SU-DHL-6 (cell line): ENCODE results near the gene CACNA2D1.

ENCODE experiments used
- EZH2phosphoT487 ChIP-seq: fragments of 200-600 bp; sonication (generic), shearing (Covaris generic); conservative IDR thresholded peaks from 2 replicates; pipeline ENCODE4 v1.6.1; 2018; ENCODE audit warnings: mild to moderate bottlenecking, antibody characterized with exemption, low read length, moderate library complexity, mixed read lengths
- TF ChIP-seq, protein P1 (sequence below): fragments of 200-600 bp; sonication (generic); IDR thresholded peaks from one replicate; pipeline ENCODE4 v1.5.1; 2017; ENCODE audit warnings: antibody characterized with exemption, mild to moderate bottlenecking, low read length, moderate library complexity; ENCODE audit not compliant: insufficient read depth, poor library complexity, severe bottlenecking

DNA sequence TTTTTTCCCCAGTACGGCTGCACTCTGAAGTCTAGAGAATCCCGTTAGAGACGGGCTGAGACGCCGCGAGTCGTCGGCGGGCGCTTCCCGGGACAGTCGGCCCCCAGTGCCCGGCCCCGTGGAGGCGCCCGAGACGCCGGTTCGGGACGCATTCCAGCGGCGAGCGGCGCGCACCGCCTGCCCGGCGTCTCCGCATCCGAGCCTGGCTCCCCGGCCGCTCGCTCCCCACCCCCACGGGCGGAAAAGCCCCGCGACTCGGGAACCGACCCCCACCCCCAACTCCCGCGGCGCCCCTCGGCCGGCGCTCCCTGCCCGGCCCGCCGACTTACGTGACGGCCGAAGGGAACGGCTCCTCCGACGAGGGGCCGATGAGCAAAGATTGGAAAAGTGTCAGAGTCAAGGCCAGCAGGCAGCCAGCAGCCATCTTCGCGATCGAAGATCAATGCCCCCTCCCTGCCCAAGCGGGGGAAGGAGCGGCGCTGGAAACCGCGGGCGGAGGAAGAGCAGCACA, 486 bp downstream of the CACNA2D1 start:
- TF ChIP-seq EZH2phosphoT487, result no peak
- TF ChIP-seq, protein P1, sequence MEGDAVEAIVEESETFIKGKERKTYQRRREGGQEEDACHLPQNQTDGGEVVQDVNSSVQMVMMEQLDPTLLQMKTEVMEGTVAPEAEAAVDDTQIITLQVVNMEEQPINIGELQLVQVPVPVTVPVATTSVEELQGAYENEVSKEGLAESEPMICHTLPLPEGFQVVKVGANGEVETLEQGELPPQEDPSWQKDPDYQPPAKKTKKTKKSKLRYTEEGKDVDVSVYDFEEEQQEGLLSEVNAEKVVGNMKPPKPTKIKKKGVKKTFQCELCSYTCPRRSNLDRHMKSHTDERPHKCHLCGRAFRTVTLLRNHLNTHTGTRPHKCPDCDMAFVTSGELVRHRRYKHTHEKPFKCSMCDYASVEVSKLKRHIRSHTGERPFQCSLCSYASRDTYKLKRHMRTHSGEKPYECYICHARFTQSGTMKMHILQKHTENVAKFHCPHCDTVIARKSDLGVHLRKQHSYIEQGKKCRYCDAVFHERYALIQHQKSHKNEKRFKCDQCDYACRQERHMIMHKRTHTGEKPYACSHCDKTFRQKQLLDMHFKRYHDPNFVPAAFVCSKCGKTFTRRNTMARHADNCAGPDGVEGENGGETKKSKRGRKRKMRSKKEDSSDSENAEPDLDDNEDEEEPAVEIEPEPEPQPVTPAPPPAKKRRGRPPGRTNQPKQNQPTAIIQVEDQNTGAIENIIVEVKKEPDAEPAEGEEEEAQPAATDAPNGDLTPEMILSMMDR, result no peak
